ENCODE measurements around the gene DTD1. TPM values are rescaled to one million over a fixed set of nuclear protein-coding genes. Genes with fewer than 3 reads are reported as not detected.

The DTD1 gene
- total RNA-seq, 6 experiments from 2014 or later, result 53.6 to 75.1 (median 70.6) TPM

- no peak overlapping the region for H3K4me3 Mint-ChIP-seq
- no peak for TF ChIP-seq CTCF (IDR thresholded peaks at IDR 0.05)
- H3K27me3 Mint-ChIP-seq (ENCODE audit: insufficient read depth), result no peaks in the 10 kb centered on the region
- no peak overlapping the region for H3K27ac Mint-ChIP-seq
- H3K9me3 Mint-ChIP-seq, result no peaks in the 10 kb centered on the region
- peaks cover 18% of the 10 kb centered on the region for H3K4me1 Mint-ChIP-seq (ENCODE audit: low read depth)
- no peak for DNase-seq
- H3K36me3 Mint-ChIP-seq (ENCODE audit: low read depth), result no peaks in the 10 kb centered on the region
Observed at GRCh38 chr20:18665135-18665534, 77.3 kb downstream of the DTD1 start.

GRCh38 chr20:18666803-18667415 lies 79.1 kb downstream of the DTD1 start:
- no peaks in the 10 kb centered on the region for H3K27me3 Mint-ChIP-seq (ENCODE audit: insufficient read depth)
- no peak overlapping the region for H3K4me3 Mint-ChIP-seq
- peaks cover 18% of the 10 kb centered on the region for H3K4me1 Mint-ChIP-seq (ENCODE audit: low read depth)
- no peaks in the 10 kb centered on the region for H3K36me3 Mint-ChIP-seq (ENCODE audit: low read depth)
- no peaks in the 10 kb centered on the region for H3K9me3 Mint-ChIP-seq
- TF ChIP-seq CTCF (IDR thresholded peaks at IDR 0.05), result no peak
- no peak for DNase-seq
- no peak overlapping the region for H3K27ac Mint-ChIP-seq

GRCh38 chr20:18669241-18670019 lies 81.6 kb downstream of the DTD1 start:
- H3K9me3 Mint-ChIP-seq, result no peaks in the 10 kb centered on the region
- no peak overlapping the region for H3K4me3 Mint-ChIP-seq
- no peak for TF ChIP-seq CTCF (IDR thresholded peaks at IDR 0.05)
- H3K27me3 Mint-ChIP-seq (ENCODE audit: insufficient read depth), result no peaks in the 10 kb centered on the region
- DNase-seq, result no peak
- H3K4me1 Mint-ChIP-seq (ENCODE audit: low read depth), result peaks cover 18% of the 10 kb centered on the region
- H3K36me3 Mint-ChIP-seq (ENCODE audit: low read depth), result no peaks in the 10 kb centered on the region
- H3K27ac Mint-ChIP-seq, result no peak overlapping the region

GRCh38 chr20:18671203-18671710 lies 83.4 kb downstream of the DTD1 start:
- Mint-ChIP-seq H3K4me1 (ENCODE audit: low read depth) (peaks cover 5% of the 10 kb centered on the region), H3K27ac (no peak overlapping the region), H3K4me3 (no peak overlapping the region), H3K9me3 (no peaks in the 10 kb centered on the region), H3K27me3 (ENCODE audit: insufficient read depth) (no peaks in the 10 kb centered on the region), H3K36me3 (ENCODE audit: low read depth) (no peaks in the 10 kb centered on the region)
- no peak for DNase-seq
- no peak for TF ChIP-seq CTCF (IDR thresholded peaks at IDR 0.05)

GRCh38 chr20:18672834-18673233 lies 85.0 kb downstream of the DTD1 start:
- H3K9me3 Mint-ChIP-seq, result no peaks in the 10 kb centered on the region
- no peaks in the 10 kb centered on the region for H3K27me3 Mint-ChIP-seq (ENCODE audit: insufficient read depth)
- DNase-seq, result no peak
- no peaks in the 10 kb centered on the region for H3K4me1 Mint-ChIP-seq (ENCODE audit: low read depth)
- no peaks in the 10 kb centered on the region for H3K36me3 Mint-ChIP-seq (ENCODE audit: low read depth)
- TF ChIP-seq CTCF (IDR thresholded peaks at IDR 0.05), result no peak
- H3K4me3 Mint-ChIP-seq, result no peak overlapping the region
- no peak overlapping the region for H3K27ac Mint-ChIP-seq

All from HFFc6 (cell line).